K562 (cell line): ENCODE data around the gene AP5Z1. TPM values are rescaled to one million over a fixed set of nuclear protein-coding genes. Genes with fewer than 3 reads are reported as not detected.

ENCODE experiments used
- ARID1B ChIP-seq: fragments of 450-650 bp; IDR thresholded peaks from 2 replicates; pipeline ENCODE4 v1.6.1; 2016; ENCODE audit warnings: antibody characterized with exemption, mild to moderate bottlenecking, inconsistent platforms
- ATF1 ChIP-seq, 2 experiments: fragments of 450-650 bp in 1 of 2; IDR thresholded peaks; 2 replicates each; pipeline ENCODE4 v1.6.1; 2016; ENCODE audit warnings: missing compliant biosample characterization in 1 of 2, missing genetic modification characterization in 1 of 2
- ATF7 ChIP-seq: fragments of 450-650 bp; IDR thresholded peaks from 2 replicates; pipeline ENCODE4 v1.7.1; 2014; ENCODE audit warnings: mild to moderate bottlenecking, moderate library complexity
- FOXA3 ChIP-seq, 2 experiments: fragments of 450-650 bp in 1 of 2; sonication (generic) in 1 of 2; formaldehyde crosslinking; IDR thresholded peaks in 1 of 2; conservative IDR thresholded peaks in 1 of 2; 2 replicates each; pipeline versions ENCODE4 v1.4.0 to v1.8.0; 2020 to 2022; ENCODE audit warnings: mild to moderate bottlenecking in 2 of 2, missing genetic modification reagents in 1 of 2
- FOXP1 ChIP-seq: sonication (generic); formaldehyde crosslinking; IDR thresholded peaks from 2 replicates; pipeline ENCODE4 v1.8.0; 2022; ENCODE audit warnings: mild to moderate bottlenecking, missing genetic modification reagents
- HNRNPUL1 ChIP-seq: fragments of 200-400 bp; formaldehyde crosslinking; IDR thresholded peaks from 2 replicates; pipeline ENCODE4 v1.6.1; 2017; ENCODE audit warnings: low read length
- MTA2 ChIP-seq: fragments of 450-650 bp; IDR thresholded peaks from 2 replicates; pipeline ENCODE4 v1.6.1; 2016; ENCODE audit warnings: low read depth
- NFATC3 ChIP-seq: fragments of 450-650 bp; IDR thresholded peaks from 2 replicates; pipeline ENCODE4 v1.6.1; 2017; ENCODE audit warnings: mild to moderate bottlenecking
- NR2C2 ChIP-seq, 2 experiments: fragments of 200-800 bp in 1 of 2; sonication (Bioruptor generic) in 1 of 2; sonication (generic) in 1 of 2; formaldehyde crosslinking in 1 of 2; IDR thresholded peaks; 2 replicates each; pipeline versions ENCODE4 v1.6.1 to v1.8.0; 2016 to 2022; ENCODE audit warnings: mild to moderate bottlenecking in 1 of 2, missing compliant biosample characterization in 1 of 2, missing genetic modification characterization in 1 of 2, missing genetic modification reagents in 1 of 2
- NR3C1 ChIP-seq: sonication (generic); formaldehyde crosslinking; IDR thresholded peaks from 2 replicates; pipeline ENCODE4 v1.8.1; 2022; ENCODE audit warnings: missing genetic modification reagents
- RBM14 ChIP-seq: fragments of 200-400 bp; formaldehyde crosslinking; IDR thresholded peaks from 2 replicates; pipeline ENCODE4 v1.6.1; 2018; ENCODE audit warnings: low read depth, mild to moderate bottlenecking, low read length, moderate library complexity, borderline replicate concordance; ENCODE audit not compliant: insufficient read depth
- SMARCA5 ChIP-seq: fragments of 450-650 bp; IDR thresholded peaks from 2 replicates; pipeline ENCODE4 v1.6.1; 2016
- TAF15 ChIP-seq: fragments of 200-400 bp; formaldehyde crosslinking; IDR thresholded peaks from 2 replicates; pipeline ENCODE4 v1.6.1; 2017; ENCODE audit warnings: mild to moderate bottlenecking, low read depth, low read length, moderate library complexity
- TCF3 ChIP-seq: sonication (generic); formaldehyde crosslinking; IDR thresholded peaks from 2 replicates; pipeline ENCODE4 v1.4.0; 2020; ENCODE audit warnings: mild to moderate bottlenecking, missing genetic modification reagents
- TGIF2 ChIP-seq: sonication (generic); formaldehyde crosslinking; IDR thresholded peaks from 2 replicates; pipeline ENCODE4 v1.8.1; 2022; ENCODE audit warnings: mild to moderate bottlenecking, missing genetic modification reagents, moderate library complexity
- TRIM24 ChIP-seq, 2 experiments: fragments of 450-650 bp; IDR thresholded peaks; 2 replicates each; pipeline ENCODE4 v1.6.1; 2016
- XRCC5 ChIP-seq: fragments of 200-400 bp; formaldehyde crosslinking; IDR thresholded peaks from 2 replicates; pipeline ENCODE4 v1.6.1; 2017; ENCODE audit warnings: low read depth, mild to moderate bottlenecking, low read length
- ZFP30 ChIP-seq: fragments of 250-450 bp; sonication (Bioruptor Pico); IDR thresholded peaks from 2 replicates; pipeline ENCODE4 v1.8.0; 2022; ENCODE audit warnings: moderate library complexity, mild to moderate bottlenecking, inconsistent platforms, borderline replicate concordance
- ZFPM2 ChIP-seq: fragments of 250-450 bp; sonication (Bioruptor Pico); IDR thresholded peaks from 2 replicates; pipeline ENCODE4 v1.5.1; 2022; ENCODE audit warnings: mild to moderate bottlenecking
- ZNF212 ChIP-seq: fragments of 450-650 bp; formaldehyde crosslinking; IDR thresholded peaks from 2 replicates; pipeline ENCODE4 v1.4.0; 2020; ENCODE audit warnings: mild to moderate bottlenecking
- ZNF644 ChIP-seq: fragments of 200-800 bp; sonication (Bioruptor generic); IDR thresholded peaks from 2 replicates; pipeline ENCODE4 v1.6.1; 2016; ENCODE audit warnings: low read depth, missing genetic modification characterization, missing compliant biosample characterization
- polyA plus RNA-seq, 8 experiments: library from polyadenylated mRNA; depleted of rRNA in 4 of 8; stranded (reverse) in 5 of 8; unstranded in 3 of 8; fragments of >200 nt; fragmentation: Nextera tagmentation in 2 of 8; fragmentation: Illumina TruSeq in 1 of 8; extraction: Ambion mirVana in 2 of 8; extraction: Trizol in 1 of 8; gene quantifications; 2 replicates each; pipeline versions ENCODE4 v1.2.1 to v1.2.3, GENCODE V29; 2011 to 2014; ENCODE audit warnings: inconsistent platforms in 1 of 8, missing spikeins in 1 of 8
- total RNA-seq, 7 experiments: library from RNA; depleted of rRNA in 6 of 7; stranded (reverse); fragments of >200 nt in 6 of 7; fragmentation: Illumina TruSeq in 2 of 7; extraction: Trizol in 2 of 7; gene quantifications; 2 replicates each; pipeline versions ENCODE4 v1.2.1 to v1.2.3, GENCODE V29; 2011 to 2021; ENCODE audit warnings: low replicate concordance in 1 of 7
- TF ChIP-seq, protein P1 (sequence below), 2 experiments: fragments of 450-650 bp in 1 of 2; IDR thresholded peaks; 2 replicates each; pipeline ENCODE4 v1.6.1; 2011 to 2017; ENCODE audit warnings: low read depth in 2 of 2, antibody characterized with exemption in 1 of 2, borderline replicate concordance in 1 of 2, low read length in 1 of 2, mild to moderate bottlenecking in 1 of 2, mixed read lengths in 1 of 2; ENCODE audit not compliant: control insufficient read depth in 1 of 2

AP5Z1 gene
- total and polyA plus RNA-seq, 9 of the 15 experiments (the other 6 are each of a cell fraction or from before 2014, with no cell fraction given) = 0.06 to 31.1 (median 6.4) TPM

GRCh38 chr7:4738711-4739527 is 36.5 kb upstream of the AP5Z1 start (continued):
- TF ChIP-seq ZNF644 = no peak
- TF ChIP-seq SMARCA5 = no peak
- TF ChIP-seq HNRNPUL1 = no peak
- TF ChIP-seq FOXA3 (CRISPR knock-in tag; conservative IDR thresholded peaks at IDR 0.05 in 1 of 2, IDR thresholded peaks at IDR 0.05 in 1 of 2) = peak; percentile 56 to 86; a peak in 2 of 4 replicates
- no peak for TF ChIP-seq RBM14
- no peak for TF ChIP-seq NR3C1 (CRISPR knock-in tag)
- TF ChIP-seq ARID1B = peak; percentile 88
- no peak for TF ChIP-seq TCF3 (CRISPR knock-in tag)
- peak; percentile 75 for TF ChIP-seq FOXP1 (CRISPR knock-in tag)
- TF ChIP-seq TGIF2 (CRISPR knock-in tag) = no peak
- no peak for TF ChIP-seq XRCC5
- TF ChIP-seq, protein P1, sequence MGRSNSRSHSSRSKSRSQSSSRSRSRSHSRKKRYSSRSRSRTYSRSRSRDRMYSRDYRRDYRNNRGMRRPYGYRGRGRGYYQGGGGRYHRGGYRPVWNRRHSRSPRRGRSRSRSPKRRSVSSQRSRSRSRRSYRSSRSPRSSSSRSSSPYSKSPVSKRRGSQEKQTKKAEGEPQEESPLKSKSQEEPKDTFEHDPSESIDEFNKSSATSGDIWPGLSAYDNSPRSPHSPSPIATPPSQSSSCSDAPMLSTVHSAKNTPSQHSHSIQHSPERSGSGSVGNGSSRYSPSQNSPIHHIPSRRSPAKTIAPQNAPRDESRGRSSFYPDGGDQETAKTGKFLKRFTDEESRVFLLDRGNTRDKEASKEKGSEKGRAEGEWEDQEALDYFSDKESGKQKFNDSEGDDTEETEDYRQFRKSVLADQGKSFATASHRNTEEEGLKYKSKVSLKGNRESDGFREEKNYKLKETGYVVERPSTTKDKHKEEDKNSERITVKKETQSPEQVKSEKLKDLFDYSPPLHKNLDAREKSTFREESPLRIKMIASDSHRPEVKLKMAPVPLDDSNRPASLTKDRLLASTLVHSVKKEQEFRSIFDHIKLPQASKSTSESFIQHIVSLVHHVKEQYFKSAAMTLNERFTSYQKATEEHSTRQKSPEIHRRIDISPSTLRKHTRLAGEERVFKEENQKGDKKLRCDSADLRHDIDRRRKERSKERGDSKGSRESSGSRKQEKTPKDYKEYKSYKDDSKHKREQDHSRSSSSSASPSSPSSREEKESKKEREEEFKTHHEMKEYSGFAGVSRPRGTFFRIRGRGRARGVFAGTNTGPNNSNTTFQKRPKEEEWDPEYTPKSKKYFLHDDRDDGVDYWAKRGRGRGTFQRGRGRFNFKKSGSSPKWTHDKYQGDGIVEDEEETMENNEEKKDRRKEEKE (IDR thresholded peaks at IDR 0.05; ENCODE audit: borderline replicate concordance in 1 of 2, control insufficient read depth in 1 of 2, low read depth in 2 of 2, low read length in 1 of 2) = no peak
- no peak for TF ChIP-seq ZNF212
- no peak for TF ChIP-seq NFATC3
- no peak for TF ChIP-seq ZFPM2 (CRISPR knock-in tag)
- TF ChIP-seq TAF15 = no peak
- TF ChIP-seq ATF7 = peak; percentile 63; the same call in 1 of the 2 replicates
- TF ChIP-seq MTA2 = peak; percentile 28; the same call in 1 of the 2 replicates
- no peak for TF ChIP-seq TRIM24 (IDR thresholded peaks at IDR 0.05)
- no peak for TF ChIP-seq NR2C2 (CRISPR knock-in tag; IDR thresholded peaks at IDR 0.05)
- TF ChIP-seq NR2C2 (tag; IDR thresholded peaks at IDR 0.05) = peak; percentile 26; the same call in 1 of the 2 replicates
- no peak for TF ChIP-seq ATF1 (CRISPR knock-in tag; IDR thresholded peaks at IDR 0.05)
- peak; percentile 70 for TF ChIP-seq ATF1 (tag; IDR thresholded peaks at IDR 0.05)
- TF ChIP-seq ZFP30 (CRISPR knock-in tag) = no peak
